SK-N-SH (cell line): ENCODE measurements around the gene ITSN1. TPM values are rescaled to one million over a fixed set of nuclear protein-coding genes. Genes with fewer than 3 reads are reported as not detected.

Experiments used
- CTCF ChIA-PET: fragments of 300-600, 350-600 bp; formaldehyde crosslinking; extraction: SDS; loops from one replicate; lab custom pipeline; 2021; lab: Yijun Ruan, JAX
- POLR2A ChIA-PET: fragments of 350-600 bp; sonication (Branson Sonifier 250); formaldehyde crosslinking; extraction: SDS; loops from one replicate; lab custom pipeline; 2020; ENCODE audit warnings: antibody characterized with exemption, inconsistent platforms; lab: Yijun Ruan, JAX
- DNase-seq: peaks from one replicate; pipeline ENCODE4 v3.0.0; 2012
- H2AFZ ChIP-seq: fragments of 200-600 bp; sonication (generic); 2 replicates; pipeline ENCODE4 v1.8.1; 2016; ENCODE audit warnings: antibody characterized with exemption, mild to moderate bottlenecking, low read depth
- H3F3A ChIP-seq: fragments of 200-600 bp; sonication (generic); replicated peaks from 2 replicates; pipeline ENCODE3; 2016; ENCODE audit warnings: antibody characterized with exemption, mild to moderate bottlenecking; ENCODE audit not compliant: insufficient read depth
- H3K27ac ChIP-seq, 2 experiments: fragments of 200-500 bp in 1 of 2; fragments of 200-600 bp in 1 of 2; sonication (Bioruptor generic) in 1 of 2; sonication (generic), shearing (Covaris generic) in 1 of 2; 2 replicates each; pipeline versions ENCODE4 v1.5.1 to v1.6.1; 2014 to 2016; ENCODE audit warnings: low read depth in 2 of 2, inconsistent platforms in 1 of 2, low read length in 1 of 2, mild to moderate bottlenecking in 1 of 2, mixed read lengths in 1 of 2
- H3K27me3 ChIP-seq: fragments of 200-600 bp; sonication (generic), shearing (Covaris generic); 2 replicates; pipeline ENCODE4 v1.6.1; 2016; ENCODE audit warnings: mixed run types; ENCODE audit not compliant: insufficient read depth
- H3K36me3 ChIP-seq, 2 experiments: fragments of 200-500 bp in 1 of 2; fragments of 200-600 bp in 1 of 2; sonication (Bioruptor generic) in 1 of 2; sonication (generic) in 1 of 2; replicated peaks in 1 of 2; 2 replicates each; pipeline versions ENCODE3 to v1.5.1; 2014 to 2016; ENCODE audit warnings: low read length in 1 of 2, mild to moderate bottlenecking in 1 of 2; ENCODE audit not compliant: insufficient read depth in 2 of 2, control insufficient read depth in 1 of 2
- H3K4me1 ChIP-seq, 2 experiments: fragments of 200-500 bp in 1 of 2; fragments of 200-600 bp in 1 of 2; sonication (Bioruptor generic) in 1 of 2; sonication (generic), shearing (Covaris generic) in 1 of 2; 2 replicates each; pipeline versions ENCODE4 v1.5.1 to v1.6.1; 2014 to 2016; ENCODE audit warnings: low read depth in 1 of 2, low read length in 1 of 2, mixed run types in 1 of 2; ENCODE audit not compliant: insufficient read depth in 2 of 2, control insufficient read depth in 1 of 2
- H3K4me2 ChIP-seq: fragments of 200-600 bp; sonication (generic), shearing (Covaris generic); 2 replicates; pipeline ENCODE4 v1.6.1; 2017; ENCODE audit warnings: mixed run types
- H3K4me3 ChIP-seq, 2 experiments: fragments of 200-500 bp in 1 of 2; fragments of 200-600 bp in 1 of 2; sonication (Bioruptor generic) in 1 of 2; sonication (generic), shearing (Covaris generic) in 1 of 2; 2 replicates each; pipeline versions ENCODE4 v1.5.1 to v1.8.1; 2014 to 2016; ENCODE audit warnings: low read depth in 2 of 2, inconsistent platforms in 1 of 2, low read length in 1 of 2, mild to moderate bottlenecking in 1 of 2, mixed read lengths in 1 of 2, moderate library complexity in 1 of 2
- H3K79me2 ChIP-seq: fragments of 200-600 bp; sonication (generic); 2 replicates; pipeline ENCODE4 v1.8.1; 2017; ENCODE audit warnings: mild to moderate bottlenecking; ENCODE audit not compliant: insufficient read depth
- H3K9ac ChIP-seq: fragments of 200-600 bp; sonication (generic); 2 replicates; pipeline ENCODE4 v1.6.1; 2017; ENCODE audit warnings: mixed run types
- H3K9me2 ChIP-seq: fragments of 200-600 bp; sonication (generic); 2 replicates; pipeline ENCODE4 v1.6.1; 2017; ENCODE audit warnings: mixed run types
- H3K9me3 ChIP-seq: fragments of 200-600 bp; sonication (generic); 2 replicates; pipeline ENCODE4 v1.6.1; 2017; ENCODE audit warnings: mixed run types, mild to moderate bottlenecking, moderate library complexity
- H4K20me1 ChIP-seq: fragments of 200-600 bp; sonication (generic); 2 replicates; pipeline ENCODE4 v1.6.1; 2017; ENCODE audit warnings: mild to moderate bottlenecking, mixed run types; ENCODE audit not compliant: insufficient read depth
- CHD2 ChIP-seq: fragments of 150-350 bp; IDR thresholded peaks from 2 replicates; pipeline ENCODE4 v1.6.1; 2018; ENCODE audit warnings: low read length; ENCODE audit not compliant: partially characterized antibody
- EP300 ChIP-seq, 2 experiments: IDR thresholded peaks; 2 replicates each; pipeline versions ENCODE4 v1.4.0 to v1.6.1; 2012; ENCODE audit warnings: borderline replicate concordance in 1 of 2, low read depth in 1 of 2, low read length in 1 of 2
- FOXM1 ChIP-seq: IDR thresholded peaks from 2 replicates; pipeline ENCODE4 v1.4.0; 2012; ENCODE audit warnings: low read depth, mild to moderate bottlenecking
- GATA2 ChIP-seq: sonication (generic); formaldehyde crosslinking; IDR thresholded peaks from 2 replicates; pipeline ENCODE4 v1.5.0; 2020; ENCODE audit warnings: mild to moderate bottlenecking, missing genetic modification reagents
- JUND ChIP-seq: IDR thresholded peaks from 2 replicates; pipeline ENCODE4 v1.4.0; 2012
- MXI1 ChIP-seq: IDR thresholded peaks from 2 replicates; pipeline ENCODE4 v1.6.1; 2012; ENCODE audit warnings: mild to moderate bottlenecking, low read depth, low read length, improper control_type of control experiment
- RCOR1 ChIP-seq: fragments of 150-350 bp; IDR thresholded peaks from 2 replicates; pipeline ENCODE4 v1.6.1; 2017; ENCODE audit warnings: antibody characterized with exemption, low read length
- SIN3A ChIP-seq: IDR thresholded peaks from 2 replicates; pipeline ENCODE4 v1.6.1; 2012; ENCODE audit warnings: low read depth, mild to moderate bottlenecking, low read length, moderate library complexity, borderline replicate concordance
- TCF12 ChIP-seq: IDR thresholded peaks from 2 replicates; pipeline ENCODE4 v1.4.0; 2012
- YY1 ChIP-seq: IDR thresholded peaks from 2 replicates; pipeline ENCODE4 v1.4.0; 2012; ENCODE audit warnings: low read depth, mild to moderate bottlenecking
- WGBS: methylation state at CpG from one replicate; pipeline ENCODE4 v1.1.6; 2017; ENCODE audit warnings: low lambda C conversion rate; 5-methylcytosine and 5-hydroxymethylcytosine counted together
- polyA plus RNA-seq, 3 experiments: library from polyadenylated mRNA; depleted of rRNA; stranded (reverse); fragments of >200 nt; gene quantifications; 2 replicates each; pipeline ENCODE4 v1.2.3, GENCODE V29; 2012

Gene ITSN1
- polyA plus RNA-seq, 1 of the 3 experiments (the other 2 are of a cell fraction) = 27.8 TPM

GRCh38 chr21:33642896-33643657 is 776 bp downstream of the ITSN1 start:
- ChIA-PET POLR2A (interaction anchor here (1.0 kb wide), 1 partner anchor 22 kb away, joined by 3 read pairs; no protein-coding TSS in a partner anchor), CTCF (interaction anchor here (0.7 kb wide), 1 partner anchor 39 kb away, joined by 3 read pairs; no protein-coding TSS in a partner anchor)
- peak overlapping the region; percentile 79 for H3K4me2 ChIP-seq
- no peaks in the 10 kb centered on the region for H3K27me3 ChIP-seq
- no peaks in the 10 kb centered on the region for H3K9me2 ChIP-seq
- peaks cover 30% of the 10 kb centered on the region for H4K20me1 ChIP-seq
- peak overlapping the region; percentile 74 to 87 for H3K27ac ChIP-seq
- no peak overlapping the region for H2AFZ ChIP-seq
- peaks cover 13 to 15% of the 10 kb centered on the region in 2 experiments for H3K4me1 ChIP-seq
- peak overlapping the region; percentile 73 to 92 for H3K4me3 ChIP-seq
- DNase-seq = peak; percentile 74
- peaks cover 3 to 19% of the 10 kb centered on the region in 2 experiments for H3K36me3 ChIP-seq
- H3K9ac ChIP-seq = peak overlapping the region; percentile 68
- 2% methylated on average over 30 of the region's 78 CpGs for WGBS
- no peaks in the 10 kb centered on the region for H3K9me3 ChIP-seq
- H3F3A ChIP-seq = no peaks in the 10 kb centered on the region
- TF ChIP-seq FOXM1 (no peak), EP300 (IDR thresholded peaks at IDR 0.05; ENCODE audit: borderline replicate concordance in 1 of 2, low read depth in 1 of 2, low read length in 1 of 2) (no peak), YY1 (no peak), SIN3A (0 out of 2 replicates have a peak, but pooled peaks have one; percentile 38), JUND (no peak), CHD2 (no peak), GATA2 (CRISPR knock-in tag) (no peak), MXI1 (peak; percentile 5)
- TF ChIP-seq, all 33 proteins: peak for 2
- peaks cover 85% of the 10 kb centered on the region for H3K79me2 ChIP-seq

- no peaks in the 10 kb centered on the region for H3K27me3 ChIP-seq
- H3F3A ChIP-seq = no peaks in the 10 kb centered on the region
- no peaks in the 10 kb centered on the region for H3K9me2 ChIP-seq
- peak overlapping the region; percentile 61 to 74 for H3K27ac ChIP-seq
- TF ChIP-seq MXI1 (no peak; the same call in 1 of the 2 replicates), RCOR1 (0 out of 2 replicates have a peak, but pooled peaks have one; percentile 9), FOXM1 (no peak), TCF12 (no peak)
- peaks cover 13 to 15% of the 10 kb centered on the region in 2 experiments for H3K4me1 ChIP-seq
- CTCF ChIA-PET = interaction anchor here (0.7 kb wide), 2 partner anchors 32 to 38 kb away, joined by 3 to 4 read pairs; no protein-coding TSS in a partner anchor
- H3K36me3 ChIP-seq = peaks cover 1 to 12% of the 10 kb centered on the region in 2 experiments
- peak overlapping the region; percentile 73 to 92 for H3K4me3 ChIP-seq
- H3K9me3 ChIP-seq = no peaks in the 10 kb centered on the region
- H3K4me2 ChIP-seq = peak overlapping the region; percentile 79
- peak; percentile 38 for DNase-seq
- no peak overlapping the region for H2AFZ ChIP-seq
- peaks cover 34% of the 10 kb centered on the region for H4K20me1 ChIP-seq
- POLR2A ChIA-PET = no interaction called here
- H3K9ac ChIP-seq = peak overlapping the region; percentile 68
- peaks cover 85% of the 10 kb centered on the region for H3K79me2 ChIP-seq
- WGBS = 4% methylated on average over 7 of the region's 7 CpGs
These were observed 1.5 kb downstream of the ITSN1 start for GRCh38 chr21:33643658-33644311.
